Loucy (cell line): Measurements from ENCODE around the gene DHX32.

Source experiments
- H2AFZ ChIP-seq: fragments of 200-600 bp; sonication (generic); 2 replicates; pipeline ENCODE4 v1.6.0; 2016; ENCODE audit warnings: antibody characterized with exemption, mild to moderate bottlenecking, low read length, moderate library complexity
- H3F3A ChIP-seq: fragments of 200-600 bp; 2 replicates; pipeline ENCODE4 v1.6.0; 2016; ENCODE audit warnings: antibody characterized with exemption, low read depth, mild to moderate bottlenecking
- H3K27me3 ChIP-seq: fragments of 200-600 bp; sonication (generic); 2 replicates; pipeline ENCODE4 v1.6.1; 2014; ENCODE audit warnings: low read length, mild to moderate bottlenecking; ENCODE audit not compliant: insufficient read depth, poor library complexity, severe bottlenecking
- H3K36me3 ChIP-seq: fragments of 200-600 bp; sonication (generic); 2 replicates; pipeline ENCODE4 v1.6.1; 2016; ENCODE audit warnings: low read length; ENCODE audit not compliant: insufficient read depth
- H3K4me1 ChIP-seq: fragments of 200-600 bp; sonication (generic); 2 replicates; pipeline ENCODE4 v1.5.1; 2014; ENCODE audit warnings: low read length, mild to moderate bottlenecking; ENCODE audit not compliant: insufficient read depth, poor library complexity, severe bottlenecking
- H3K4me2 ChIP-seq: fragments of 200-600 bp; sonication (generic); 2 replicates; pipeline ENCODE4 v1.6.0; 2014; ENCODE audit warnings: antibody characterized with exemption, low read length, low read depth, mild to moderate bottlenecking; ENCODE audit not compliant: poor library complexity, severe bottlenecking
- H3K4me3 ChIP-seq: fragments of 200-600 bp; sonication (generic); 2 replicates; pipeline ENCODE4 v1.5.1; 2014; ENCODE audit warnings: low read length, mild to moderate bottlenecking, mixed read lengths; ENCODE audit not compliant: poor library complexity, severe bottlenecking
- H3K79me2 ChIP-seq: fragments of 200-600 bp; sonication (generic); 2 replicates; pipeline ENCODE4 v1.6.1; 2014; ENCODE audit warnings: low read length; ENCODE audit not compliant: insufficient read depth
- H3K9ac ChIP-seq: fragments of 200-600 bp; sonication (generic); 2 replicates; pipeline ENCODE4 v1.6.0; 2014; ENCODE audit warnings: mild to moderate bottlenecking, low read depth, low read length, moderate library complexity; ENCODE audit not compliant: poor library complexity, severe bottlenecking
- H3K9me2 ChIP-seq: fragments of 200-600 bp; sonication (generic); replicated peaks from 2 replicates; pipeline ENCODE4 v1.6.1; 2016; ENCODE audit warnings: low read depth, low read length, mixed read lengths
- H3K9me3 ChIP-seq: fragments of 200-600 bp; sonication (generic); 2 replicates; pipeline ENCODE4 v1.6.1; 2014; ENCODE audit warnings: mild to moderate bottlenecking, antibody characterized with exemption, low read length, low read depth; ENCODE audit not compliant: insufficient read depth
- H4K20me1 ChIP-seq: fragments of 200-600 bp; sonication (generic); 2 replicates; pipeline ENCODE4 v1.6.0; 2014; ENCODE audit warnings: antibody characterized with exemption, low read length, mild to moderate bottlenecking; ENCODE audit not compliant: insufficient read depth, poor library complexity, severe bottlenecking
- EZH2phosphoT487 ChIP-seq: fragments of 200-600 bp; IDR thresholded peaks from 2 replicates; pipeline ENCODE4 v1.6.1; 2018; ENCODE audit warnings: antibody characterized with exemption, mild to moderate bottlenecking, moderate library complexity, borderline replicate concordance
- TF ChIP-seq, protein P1 (sequence below): fragments of 200-600 bp; sonication (generic); conservative IDR thresholded peaks from 2 replicates; pipeline ENCODE4 v1.5.1; 2014; ENCODE audit warnings: mild to moderate bottlenecking, antibody characterized with exemption, low read length

Gene DHX32

DNA sequence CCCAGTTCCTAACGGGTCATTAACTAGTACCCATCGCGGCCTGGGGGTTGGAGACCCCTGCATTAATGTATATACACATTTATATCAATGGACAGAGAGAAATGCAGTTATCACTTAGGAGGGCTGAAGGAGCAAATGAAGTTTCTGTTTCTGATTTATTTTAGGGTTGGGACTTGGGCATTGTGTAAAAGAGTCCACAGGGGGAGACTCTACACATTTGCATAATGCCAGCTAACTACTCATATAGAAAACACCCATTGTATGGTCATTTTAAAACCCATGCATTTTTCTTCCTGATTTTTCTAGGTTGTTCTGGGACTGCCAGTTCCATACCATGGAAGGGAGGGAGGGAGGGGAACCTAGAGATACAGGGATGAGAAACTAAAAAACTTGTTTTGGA, 34.2 kb downstream of the DHX32 start:
- H3F3A ChIP-seq: no peaks in the 10 kb centered on the region
- no peak overlapping the region for H3K4me2 ChIP-seq
- H3K4me1 ChIP-seq: no peaks in the 10 kb centered on the region
- no peaks in the 10 kb centered on the region for H3K9me2 ChIP-seq
- no peaks in the 10 kb centered on the region for H4K20me1 ChIP-seq
- H2AFZ ChIP-seq: no peak overlapping the region
- TF ChIP-seq, protein P1, sequence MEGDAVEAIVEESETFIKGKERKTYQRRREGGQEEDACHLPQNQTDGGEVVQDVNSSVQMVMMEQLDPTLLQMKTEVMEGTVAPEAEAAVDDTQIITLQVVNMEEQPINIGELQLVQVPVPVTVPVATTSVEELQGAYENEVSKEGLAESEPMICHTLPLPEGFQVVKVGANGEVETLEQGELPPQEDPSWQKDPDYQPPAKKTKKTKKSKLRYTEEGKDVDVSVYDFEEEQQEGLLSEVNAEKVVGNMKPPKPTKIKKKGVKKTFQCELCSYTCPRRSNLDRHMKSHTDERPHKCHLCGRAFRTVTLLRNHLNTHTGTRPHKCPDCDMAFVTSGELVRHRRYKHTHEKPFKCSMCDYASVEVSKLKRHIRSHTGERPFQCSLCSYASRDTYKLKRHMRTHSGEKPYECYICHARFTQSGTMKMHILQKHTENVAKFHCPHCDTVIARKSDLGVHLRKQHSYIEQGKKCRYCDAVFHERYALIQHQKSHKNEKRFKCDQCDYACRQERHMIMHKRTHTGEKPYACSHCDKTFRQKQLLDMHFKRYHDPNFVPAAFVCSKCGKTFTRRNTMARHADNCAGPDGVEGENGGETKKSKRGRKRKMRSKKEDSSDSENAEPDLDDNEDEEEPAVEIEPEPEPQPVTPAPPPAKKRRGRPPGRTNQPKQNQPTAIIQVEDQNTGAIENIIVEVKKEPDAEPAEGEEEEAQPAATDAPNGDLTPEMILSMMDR: no peak
- TF ChIP-seq EZH2phosphoT487: no peak
- H3K27me3 ChIP-seq: no peaks in the 10 kb centered on the region
- H3K79me2 ChIP-seq: no peaks in the 10 kb centered on the region
- no peak overlapping the region for H3K9ac ChIP-seq
- H3K9me3 ChIP-seq: no peaks in the 10 kb centered on the region
- H3K4me3 ChIP-seq: no peak overlapping the region
- no peaks in the 10 kb centered on the region for H3K36me3 ChIP-seq

DNA sequence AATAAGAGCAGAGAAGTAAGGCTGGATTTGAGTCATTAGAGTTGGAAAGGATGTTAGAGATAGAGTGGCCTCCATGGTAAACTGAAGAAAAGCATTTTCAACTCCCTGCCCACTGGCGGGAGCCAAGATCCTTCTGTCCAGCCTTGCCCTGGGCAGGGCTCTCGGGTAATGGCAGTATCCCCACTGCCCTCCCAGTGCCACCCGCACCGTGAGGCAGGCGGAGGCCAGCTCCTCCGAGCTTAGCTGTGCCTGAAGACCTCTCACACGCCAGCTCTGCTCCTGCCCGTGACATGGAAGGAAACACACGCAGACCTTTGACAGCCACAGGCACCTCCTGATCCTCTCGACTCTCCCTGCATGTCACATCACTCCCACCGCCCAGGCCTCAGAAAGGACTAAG, 35.5 kb downstream of the DHX32 start:
- Histone ChIP-seq H2AFZ (no peak overlapping the region), H4K20me1 (no peaks in the 10 kb centered on the region), H3K9me3 (no peaks in the 10 kb centered on the region), H3K4me1 (no peaks in the 10 kb centered on the region), H3K9me2 (no peaks in the 10 kb centered on the region), H3K79me2 (no peaks in the 10 kb centered on the region), H3K36me3 (no peaks in the 10 kb centered on the region), H3K4me2 (no peak overlapping the region), H3K4me3 (no peak overlapping the region), H3K27me3 (no peaks in the 10 kb centered on the region), H3K9ac (no peak overlapping the region), H3F3A (no peaks in the 10 kb centered on the region)
- TF ChIP-seq, protein P1: no peak
- TF ChIP-seq EZH2phosphoT487: no peak

DNA sequence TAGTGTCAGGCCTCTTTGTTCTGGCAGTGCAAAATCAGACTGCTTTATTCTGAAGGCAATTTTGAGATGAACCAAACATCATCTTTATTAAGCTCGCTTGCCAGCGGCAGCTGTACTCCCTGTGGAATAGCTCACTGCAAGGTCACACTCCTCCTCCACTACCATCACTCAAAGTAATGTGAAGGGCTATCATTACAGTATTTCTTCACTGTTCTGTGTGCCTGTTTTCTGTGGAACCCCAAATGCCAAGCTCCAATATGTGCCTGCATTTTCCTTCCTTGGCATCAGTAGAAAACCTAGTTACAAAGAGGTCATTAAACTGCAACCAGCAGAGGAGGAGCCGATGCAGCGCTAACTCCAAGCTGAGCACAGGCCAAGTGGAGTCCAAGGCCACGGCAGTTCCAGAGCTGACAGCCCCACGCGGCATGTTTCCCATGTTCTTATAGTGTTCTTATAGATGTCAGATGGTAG, 36.3 kb downstream of the DHX32 start:
- H3K36me3 ChIP-seq: no peaks in the 10 kb centered on the region
- TF ChIP-seq, protein P1: no peak
- no peak for TF ChIP-seq EZH2phosphoT487

More for the DNA sequence above, 36.3 kb downstream of the DHX32 start:
- H3K9me3 ChIP-seq: no peaks in the 10 kb centered on the region
- no peak overlapping the region for H2AFZ ChIP-seq
- no peaks in the 10 kb centered on the region for H3K79me2 ChIP-seq
- H3K27me3 ChIP-seq: no peaks in the 10 kb centered on the region
- H3K4me3 ChIP-seq: no peak overlapping the region
- H4K20me1 ChIP-seq: no peaks in the 10 kb centered on the region
- H3K9ac ChIP-seq: no peak overlapping the region
- no peaks in the 10 kb centered on the region for H3K4me1 ChIP-seq
- H3K4me2 ChIP-seq: no peak overlapping the region
- H3F3A ChIP-seq: no peaks in the 10 kb centered on the region
- no peaks in the 10 kb centered on the region for H3K9me2 ChIP-seq
